ENCODE data around the gene INTS4. TPM values are rescaled to one million over a fixed set of nuclear protein-coding genes. Genes with fewer than 3 reads are reported as not detected.
"Not testable (repeated sequence)": the region's sequence is repeated elsewhere in the genome, so short reads cannot be mapped to it uniquely, and the experiment has no call there.

Gene INTS4
- polyA plus RNA-seq, 1 donor from 2014 or later = 34.6 TPM

GRCh38 chr11:78010755-78011154 is 16.3 kb upstream of the INTS4 start:
- Mint-ChIP-seq H3K4me3 (no peak overlapping the region), H3K36me3 (no peaks in the 10 kb centered on the region), H3K9me3 (no peaks in the 10 kb centered on the region), H3K4me1 (peaks cover 0 to 2% (median 1%) of the 10 kb centered on the region in 3 donors), H3K27ac (no peak overlapping the region), H3K27me3 (peaks cover 6% of the 10 kb centered on the region)

GRCh38 chr11:78010304-78010703 is 15.8 kb upstream of the INTS4 start:
- peaks cover 4% of the 10 kb centered on the region for H3K27me3 Mint-ChIP-seq
- H3K36me3 Mint-ChIP-seq = no peaks in the 10 kb centered on the region
- no peak overlapping the region for H3K4me3 Mint-ChIP-seq
- peaks cover 0 to 2% (median 1%) of the 10 kb centered on the region in 3 donors for H3K4me1 Mint-ChIP-seq
- no peak overlapping the region for H3K27ac Mint-ChIP-seq
- H3K9me3 Mint-ChIP-seq = no peaks in the 10 kb centered on the region

GRCh38 chr11:78009062-78009461 is 14.6 kb upstream of the INTS4 start:
- Mint-ChIP-seq H3K4me3 (no peak overlapping the region), H3K36me3 (no peaks in the 10 kb centered on the region), H3K27ac (no peak overlapping the region), H3K27me3 (peaks cover 3% of the 10 kb centered on the region), H3K9me3 (no peaks in the 10 kb centered on the region), H3K4me1 (peaks cover 0 to 2% (median 0%) of the 10 kb centered on the region in 3 donors)

- Mint-ChIP-seq H3K27me3 (no peaks in the 10 kb centered on the region), H3K4me3 (peak overlapping the region in 1 of 4 donors; percentile 50), H3K27ac (peak overlapping the region in 1 of 3 donors; percentile 64), H3K9me3 (no peaks in the 10 kb centered on the region), H3K4me1 (peaks cover 7 to 13% (median 12%) of the 10 kb centered on the region in 3 donors), H3K36me3 (no peaks in the 10 kb centered on the region)
Observed at GRCh38 chr11:78000193-78000592, 5.7 kb upstream of the INTS4 start.

GRCh38 chr11:77999446-78000030 is 5.1 kb upstream of the INTS4 start:
- H3K4me3 Mint-ChIP-seq = peak overlapping the region in 1 of 4 donors; percentile 51
- no peaks in the 10 kb centered on the region for H3K27me3 Mint-ChIP-seq
- no peaks in the 10 kb centered on the region for H3K9me3 Mint-ChIP-seq
- H3K36me3 Mint-ChIP-seq = no peaks in the 10 kb centered on the region
- peaks cover 10 to 19% (median 15%) of the 10 kb centered on the region in 3 donors for H3K4me1 Mint-ChIP-seq
- H3K27ac Mint-ChIP-seq = peak overlapping the region in 1 of 3 donors; percentile 64

GRCh38 chr11:77993902-77994301 is 566 bp downstream of the INTS4 start:
- Mint-ChIP-seq H3K36me3 (peaks cover 3% of the 10 kb centered on the region), H3K27ac (peak overlapping the region; percentile 97 to 98 (median 97)), H3K9me3 (no peaks in the 10 kb centered on the region), H3K4me3 (peak overlapping the region; percentile 94 to 98 (median 98)), H3K27me3 (no peaks in the 10 kb centered on the region), H3K4me1 (peaks cover 10 to 19% (median 18%) of the 10 kb centered on the region in 3 donors)

GRCh38 chr11:77990981-77991380 is 3.5 kb downstream of the INTS4 start:
- Mint-ChIP-seq H3K27ac (no peak overlapping the region), H3K36me3 (peaks cover 10% of the 10 kb centered on the region)

GRCh38 chr11:77986456-77986855 is 8.0 kb downstream of the INTS4 start:
- peaks cover 20% of the 10 kb centered on the region for H3K36me3 Mint-ChIP-seq
- H3K4me3 Mint-ChIP-seq = peak overlapping the region in 1 of 4 donors; percentile 67
- H3K4me1 Mint-ChIP-seq = peaks cover 14 to 18% (median 15%) of the 10 kb centered on the region in 3 donors
- not testable (repeated sequence) for H3K27ac Mint-ChIP-seq, H3K27me3 Mint-ChIP-seq, H3K9me3 Mint-ChIP-seq

More at GRCh38 chr11:77990981-77991380, 3.5 kb downstream of the INTS4 start:
- Mint-ChIP-seq H3K4me3 (peak overlapping the region in 1 of 4 donors; percentile 1), H3K9me3 (peaks cover 0 to 2% (median 0%) of the 10 kb centered on the region in 3 donors), H3K27me3 (no peaks in the 10 kb centered on the region), H3K4me1 (peaks cover 13 to 25% (median 25%) of the 10 kb centered on the region in 3 donors)

GRCh38 chr11:77981346-77981947 is 13.0 kb downstream of the INTS4 start:
- H3K27me3 Mint-ChIP-seq = no peaks in the 10 kb centered on the region
- peaks cover 0 to 1% (median 0%) of the 10 kb centered on the region in 3 donors for H3K9me3 Mint-ChIP-seq
- H3K27ac Mint-ChIP-seq = no peak overlapping the region
- H3K4me3 Mint-ChIP-seq = no peak overlapping the region
- peaks cover 19% of the 10 kb centered on the region for H3K36me3 Mint-ChIP-seq
- peaks cover 8 to 13% (median 12%) of the 10 kb centered on the region in 3 donors for H3K4me1 Mint-ChIP-seq

- Mint-ChIP-seq H3K4me3 (no peak overlapping the region), H3K4me1 (peaks cover 2 to 9% (median 5%) of the 10 kb centered on the region in 3 donors), H3K36me3 (peaks cover 20% of the 10 kb centered on the region), H3K9me3 (no peaks in the 10 kb centered on the region), H3K27me3 (no peaks in the 10 kb centered on the region), H3K27ac (peak overlapping the region in 1 of 3 donors; percentile 16)
Observed at GRCh38 chr11:77968337-77968736, 26.1 kb downstream of the INTS4 start.

GRCh38 chr11:77967753-77968152 is 26.7 kb downstream of the INTS4 start:
- Mint-ChIP-seq H3K4me1 (peaks cover 2 to 9% (median 5%) of the 10 kb centered on the region in 3 donors), H3K27ac (no peak overlapping the region), H3K4me3 (no peak overlapping the region), H3K27me3 (no peaks in the 10 kb centered on the region), H3K9me3 (no peaks in the 10 kb centered on the region), H3K36me3 (peaks cover 15% of the 10 kb centered on the region)

- H3K27me3 Mint-ChIP-seq = no peaks in the 10 kb centered on the region
- H3K4me3 Mint-ChIP-seq = no peak overlapping the region
- peaks cover 2 to 9% (median 5%) of the 10 kb centered on the region in 3 donors for H3K4me1 Mint-ChIP-seq
- no peak overlapping the region for H3K27ac Mint-ChIP-seq
- peaks cover 10% of the 10 kb centered on the region for H3K36me3 Mint-ChIP-seq
- H3K9me3 Mint-ChIP-seq = no peaks in the 10 kb centered on the region
Observed at GRCh38 chr11:77967121-77967520, 27.3 kb downstream of the INTS4 start.

GRCh38 chr11:77966338-77966737 is 28.1 kb downstream of the INTS4 start:
- peaks cover 12% of the 10 kb centered on the region for H3K36me3 Mint-ChIP-seq
- no peaks in the 10 kb centered on the region for H3K27me3 Mint-ChIP-seq
- no peak overlapping the region for H3K4me3 Mint-ChIP-seq
- H3K9me3 Mint-ChIP-seq = no peaks in the 10 kb centered on the region
- peaks cover 2 to 9% (median 5%) of the 10 kb centered on the region in 3 donors for H3K4me1 Mint-ChIP-seq
- no peak overlapping the region for H3K27ac Mint-ChIP-seq

GRCh38 chr11:77959434-77959833 is 35.0 kb downstream of the INTS4 start:
- no peaks in the 10 kb centered on the region for H3K9me3 Mint-ChIP-seq
- H3K27ac Mint-ChIP-seq = no peak overlapping the region
- H3K4me1 Mint-ChIP-seq = no peaks in the 10 kb centered on the region
- no peak overlapping the region for H3K4me3 Mint-ChIP-seq
- no peaks in the 10 kb centered on the region for H3K27me3 Mint-ChIP-seq
- peaks cover 8% of the 10 kb centered on the region for H3K36me3 Mint-ChIP-seq

GRCh38 chr11:77958583-77959177 is 35.8 kb downstream of the INTS4 start:
- not testable (repeated sequence) for H3K27ac Mint-ChIP-seq, H3K9me3 Mint-ChIP-seq, H3K27me3 Mint-ChIP-seq, H3K4me3 Mint-ChIP-seq, H3K4me1 Mint-ChIP-seq
- peaks cover 10% of the 10 kb centered on the region for H3K36me3 Mint-ChIP-seq
